GM13976 (cell line): ENCODE data around the gene OR10H1.
"Not testable (repeated sequence)": the region's sequence is repeated elsewhere in the genome, so short reads cannot be mapped to it uniquely, and the experiment has no call there.

Experiments
- DNase-seq: peaks from one replicate; pipeline ENCODE4 v3.0.0; 2012; ENCODE audit warnings: low spot score
- CTCF ChIP-seq: IDR thresholded peaks from 2 replicates; pipeline ENCODE4 v1.5.1; 2012; ENCODE audit warnings: borderline replicate concordance, mild to moderate bottlenecking; ENCODE audit not compliant: insufficient read depth; ENCODE audit errors: extremely low read depth, missing control alignments, control extremely low read depth
- in situ Hi-C: fragments of 300-500 bp; cut with MboI; formaldehyde crosslinking; loops from one replicate; pipeline ENCODE4 v1.12.0; 2022; ENCODE audit warnings: low sequenced_read_pairs, mixed read lengths, inconsistent platforms; ENCODE audit not compliant: unreplicated experiment

Gene OR10H1

GRCh38 chr19:15838351-15838750, 22.9 kb upstream of the OR10H1 start:
- no peak for TF ChIP-seq CTCF
- in situ Hi-C loops, result no loop called here
- DNase-seq, result no peak

GRCh38 chr19:15837221-15837731, 21.8 kb upstream of the OR10H1 start:
- in situ Hi-C loops, result no loop called here
- TF ChIP-seq CTCF, result no peak
- no peak for DNase-seq

GRCh38 chr19:15836330-15837220, 21.1 kb upstream of the OR10H1 start:
- peak; percentile 92 for DNase-seq

GRCh38 chr19:15835565-15836329, 20.3 kb upstream of the OR10H1 start:
- DNase-seq, in situ Hi-C loops: not testable (repeated sequence)

More at GRCh38 chr19:15836330-15837220, 21.1 kb upstream of the OR10H1 start:
- no peak for TF ChIP-seq CTCF
- in situ Hi-C loops, result no loop called here

- DNase-seq, in situ Hi-C loops: not testable (repeated sequence)
These were observed 18.8 kb upstream of the OR10H1 start for GRCh38 chr19:15834232-15834631.

- no peak for TF ChIP-seq CTCF
- in situ Hi-C loops, result no loop called here
- no peak for DNase-seq
These were observed 16.2 kb upstream of the OR10H1 start for GRCh38 chr19:15831626-15832025.

- in situ Hi-C loops, result no loop called here
- TF ChIP-seq CTCF, result no peak
- DNase-seq, result no peak
These were observed 14.3 kb upstream of the OR10H1 start for GRCh38 chr19:15829786-15830185.
